Endothelial cell of umbilical vein (primary cell): ENCODE data around the gene TBX19. TPM values are rescaled to one million over a fixed set of nuclear protein-coding genes. Genes with fewer than 3 reads are reported as not detected.

Source experiments
- BruUV-seq: library from RNA; stranded (reverse); fragments of 400-500 nt; replicated peaks from 2 replicates; lab custom pipeline; 2021; lab: Mats Ljungman, UMichigan
- CTCF ChIA-PET: fragments of 300-600, 350-600 bp; sonication (Branson Sonifier 250); formaldehyde crosslinking; loops from one replicate; lab custom pipeline; 2021; ENCODE audit warnings: antibody characterized with exemption, inconsistent platforms; lab: Charles Lee
- POLR2A ChIA-PET: fragments of 300-600, 350-600 bp; sonication (Branson Sonifier 250); formaldehyde crosslinking; loops from one replicate; lab custom pipeline; 2021; ENCODE audit warnings: antibody characterized with exemption, inconsistent platforms; lab: Charles Lee
- DNase-seq: peaks from one replicate; pipeline ENCODE4 v3.0.0-alpha.2; 2011; ENCODE audit warnings: low read depth, low spot score
- FAIRE-seq: peaks from 2 replicates; lab custom pipeline; 2011; peaks lifted over from hg19 to GRCh38; lab: Jason Lieb, UNC
- H2AFZ ChIP-seq: 2 replicates; pipeline ENCODE4 v1.6.0; 2012; ENCODE audit warnings: low read depth, low read length, control low read depth, inconsistent platforms
- H3K27ac ChIP-seq: 2 replicates; pipeline ENCODE4 v1.5.1; 2011; ENCODE audit warnings: low read depth, mild to moderate bottlenecking, control low read depth, low read length, moderate library complexity; ENCODE audit not compliant: insufficient read depth
- H3K27me3 ChIP-seq, 2 experiments: 2 replicates each; pipeline versions ENCODE4 v1.6.0 to v1.6.1; 2011; ENCODE audit warnings: low read length in 2 of 2, mixed read lengths in 1 of 2; ENCODE audit not compliant: control insufficient read depth in 2 of 2, insufficient read depth in 2 of 2
- H3K36me3 ChIP-seq, 2 experiments: 2 replicates in 1 of 2; 3 replicates in 1 of 2; pipeline ENCODE4 v1.5.1; 2011; ENCODE audit warnings: low read length in 2 of 2, mild to moderate bottlenecking in 1 of 2, moderate library complexity in 1 of 2; ENCODE audit not compliant: control insufficient read depth in 2 of 2, insufficient read depth in 2 of 2; ENCODE audit errors: extremely low read depth in 1 of 2
- H3K4me1 ChIP-seq: 3 replicates; pipeline ENCODE4 v1.5.1; 2011; ENCODE audit warnings: mild to moderate bottlenecking, low read length; ENCODE audit not compliant: control insufficient read depth, insufficient read depth; ENCODE audit errors: extremely low read depth
- H3K4me2 ChIP-seq: 2 replicates; pipeline ENCODE4 v1.6.1; 2011; ENCODE audit warnings: low read length, control low read depth, mixed read lengths; ENCODE audit not compliant: insufficient read depth
- H3K4me3 ChIP-seq, 3 experiments: fragments of 200-600 bp in 1 of 3; sonication (generic), shearing (Covaris generic) in 1 of 3; replicated peaks in 1 of 3; 2 replicates each; pipeline ENCODE4 v1.5.1; 2011 to 2016; ENCODE audit warnings: control low read depth in 3 of 3, low read length in 3 of 3, mild to moderate bottlenecking in 2 of 3, inconsistent platforms in 1 of 3, low read depth in 1 of 3, moderate library complexity in 1 of 3; ENCODE audit not compliant: insufficient read depth in 1 of 3
- H3K79me2 ChIP-seq: 2 replicates; pipeline ENCODE4 v1.6.0; 2012; ENCODE audit warnings: low read length, inconsistent platforms; ENCODE audit not compliant: control insufficient read depth, insufficient read depth
- H3K9ac ChIP-seq: replicated peaks from 2 replicates; pipeline ENCODE3; 2011; ENCODE audit warnings: low read length, control low read depth; ENCODE audit not compliant: insufficient read depth; ENCODE audit errors: extremely low read depth
- H3K9me1 ChIP-seq: replicated peaks from 3 replicates; pipeline ENCODE4 v1.6.0; 2011; ENCODE audit warnings: mild to moderate bottlenecking, low read length; ENCODE audit not compliant: control insufficient read depth, insufficient read depth; ENCODE audit errors: extremely low read depth
- H3K9me3 ChIP-seq: replicated peaks from 2 replicates; pipeline ENCODE4 v1.5.1; 2012; ENCODE audit warnings: low read length, inconsistent platforms; ENCODE audit not compliant: control insufficient read depth, insufficient read depth
- H4K20me1 ChIP-seq: replicated peaks from 2 replicates; pipeline ENCODE3; 2011; ENCODE audit warnings: mild to moderate bottlenecking, low read length; ENCODE audit not compliant: control insufficient read depth, insufficient read depth; ENCODE audit errors: extremely low read depth
- EZH2 ChIP-seq: IDR thresholded peaks from 2 replicates; pipeline ENCODE4 v1.6.1; 2012; ENCODE audit warnings: borderline replicate concordance, low read depth, mild to moderate bottlenecking, moderate library complexity, low read length, inconsistent platforms; ENCODE audit not compliant: severe bottlenecking
- FOS ChIP-seq: IDR thresholded peaks from 2 replicates; pipeline ENCODE4 v1.6.1; 2011; ENCODE audit warnings: mild to moderate bottlenecking, low read length, moderate library complexity, borderline replicate concordance; ENCODE audit not compliant: insufficient read depth
- GATA2 ChIP-seq: IDR thresholded peaks from 2 replicates; pipeline ENCODE4 v1.7.0; 2011; ENCODE audit warnings: low read depth, mild to moderate bottlenecking, moderate library complexity, mixed read lengths, low read length; ENCODE audit not compliant: insufficient read length, insufficient read depth
- JUN ChIP-seq: IDR thresholded peaks from 2 replicates; pipeline ENCODE4 v1.6.1; 2011; ENCODE audit warnings: borderline replicate concordance, low read depth; ENCODE audit not compliant: insufficient read length, insufficient read depth
- MAX ChIP-seq: IDR thresholded peaks from 2 replicates; pipeline ENCODE4 v1.6.1; 2011; ENCODE audit not compliant: insufficient read depth, insufficient read length
- MYC ChIP-seq: IDR thresholded peaks from one replicate; pipeline ENCODE4 v1.6.1; 2011; ENCODE audit warnings: mild to moderate bottlenecking, low read depth, low read length
- POLR2A ChIP-seq: IDR thresholded peaks from 2 replicates; pipeline ENCODE4 v1.6.1; 2012; ENCODE audit warnings: low read depth, mild to moderate bottlenecking, control low read depth, low read length
- POLR2AphosphoS5 ChIP-seq: IDR thresholded peaks from 2 replicates; pipeline ENCODE4 v1.6.1; 2012; ENCODE audit warnings: low read depth, mild to moderate bottlenecking, control low read depth, low read length, moderate library complexity; ENCODE audit not compliant: insufficient read depth
- dilution Hi-C: fragments of 300-500 bp; cut with MboI; formaldehyde crosslinking; loops from one replicate; pipeline ENCODE4 v1.15.0; 2019; ENCODE audit warnings: low sequenced_read_pairs; ENCODE audit not compliant: extremely low pct_ligation_motif_present
- intact Hi-C: fragments of 100-400 bp; cut with micrococcal nuclease; formaldehyde crosslinking; loops from one replicate; pipeline ENCODE4 v1.10.0; 2022
- polyA plus RNA-seq, 4 experiments: library from polyadenylated mRNA; depleted of rRNA in 3 of 4; stranded (reverse) in 3 of 4; unstranded in 1 of 4; fragments of >200 nt; gene quantifications; 2 replicates each; pipeline versions ENCODE4 v1.2.1 to v1.2.3, GENCODE V29; 2011 to 2012; ENCODE audit warnings: missing spikeins in 1 of 4
- total RNA-seq: library from RNA; stranded (reverse); gene quantifications from 2 replicates; pipeline ENCODE4 v1.2.3, GENCODE V29; 2021
- TF ChIP-seq, protein P1 (sequence below), 2 donors: IDR thresholded peaks; 1 replicate in 1 of 2; 2 replicates in 1 of 2; pipeline ENCODE4 v1.5.1; 2011; ENCODE audit warnings: low read length in 2 of 2, mild to moderate bottlenecking in 2 of 2, moderate library complexity in 2 of 2, control low read depth in 1 of 2, inconsistent platforms in 1 of 2, low read depth in 1 of 2; ENCODE audit not compliant: insufficient read depth in 1 of 2; ENCODE audit errors: extremely low read depth in 1 of 2

The TBX19 gene
- total and polyA plus RNA-seq, 2 donors (not counting 3 experiments of a cell fraction or from before 2014, with no cell fraction given): 2.3 to 2.8 TPM

DNA sequence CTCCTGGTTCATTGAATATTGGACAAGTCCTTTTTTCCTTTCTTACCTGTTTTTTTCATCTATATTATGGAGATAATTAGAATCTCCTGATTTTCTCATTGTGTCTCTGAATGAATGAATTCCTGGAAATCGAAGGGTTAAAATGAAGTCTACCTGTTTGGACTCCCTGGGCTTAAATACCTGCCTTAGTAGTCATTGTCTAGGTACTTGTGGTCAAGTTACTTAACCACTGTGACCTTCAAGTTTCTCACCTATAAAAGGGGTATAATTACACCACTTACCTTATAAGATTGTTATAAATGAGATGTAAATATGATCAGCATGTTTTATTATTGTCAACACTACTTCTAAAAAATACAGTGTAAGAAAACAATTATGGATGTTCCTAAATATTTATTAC, 9.0 kb upstream of the TBX19 start:
- Histone ChIP-seq H3K4me3 (no peak overlapping the region), H3K36me3 (no peaks in the 10 kb centered on the region), H3K27me3 (no peaks in the 10 kb centered on the region), H3K4me2 (no peak overlapping the region), H2AFZ (no peak overlapping the region), H3K9ac (no peak overlapping the region), H3K9me1 (no peaks in the 10 kb centered on the region), H3K4me1 (no peaks in the 10 kb centered on the region), H4K20me1 (no peaks in the 10 kb centered on the region), H3K9me3 (no peaks in the 10 kb centered on the region), H3K79me2 (no peaks in the 10 kb centered on the region), H3K27ac (no peak overlapping the region)
- TF ChIP-seq POLR2A (no peak), EZH2 (no peak), FOS (no peak), MAX (no peak), JUN (no peak), MYC (no peak), POLR2AphosphoS5 (no peak), GATA2 (no peak)
- TF ChIP-seq, protein P1, sequence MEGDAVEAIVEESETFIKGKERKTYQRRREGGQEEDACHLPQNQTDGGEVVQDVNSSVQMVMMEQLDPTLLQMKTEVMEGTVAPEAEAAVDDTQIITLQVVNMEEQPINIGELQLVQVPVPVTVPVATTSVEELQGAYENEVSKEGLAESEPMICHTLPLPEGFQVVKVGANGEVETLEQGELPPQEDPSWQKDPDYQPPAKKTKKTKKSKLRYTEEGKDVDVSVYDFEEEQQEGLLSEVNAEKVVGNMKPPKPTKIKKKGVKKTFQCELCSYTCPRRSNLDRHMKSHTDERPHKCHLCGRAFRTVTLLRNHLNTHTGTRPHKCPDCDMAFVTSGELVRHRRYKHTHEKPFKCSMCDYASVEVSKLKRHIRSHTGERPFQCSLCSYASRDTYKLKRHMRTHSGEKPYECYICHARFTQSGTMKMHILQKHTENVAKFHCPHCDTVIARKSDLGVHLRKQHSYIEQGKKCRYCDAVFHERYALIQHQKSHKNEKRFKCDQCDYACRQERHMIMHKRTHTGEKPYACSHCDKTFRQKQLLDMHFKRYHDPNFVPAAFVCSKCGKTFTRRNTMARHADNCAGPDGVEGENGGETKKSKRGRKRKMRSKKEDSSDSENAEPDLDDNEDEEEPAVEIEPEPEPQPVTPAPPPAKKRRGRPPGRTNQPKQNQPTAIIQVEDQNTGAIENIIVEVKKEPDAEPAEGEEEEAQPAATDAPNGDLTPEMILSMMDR (IDR thresholded peaks at IDR 0.05; ENCODE audit: extremely low read depth in 1 of 2, insufficient read depth in 1 of 2, low read depth in 1 of 2, low read length in 2 of 2): no peak
- dilution Hi-C loops (no loop called here), intact Hi-C loops (no loop called here)
- CTCF ChIA-PET: no interaction called here
- BruUV-seq: no TSS peak
- FAIRE-seq (no peak), DNase-seq (no peak)
- POLR2A ChIA-PET: no interaction called here
